Transverse colon (tissue), 3 donors: Measurements from ENCODE around the gene CNBD2.

Experiments
- CTCF ChIP-seq, 5 experiments: fragments of 200-600 bp in 3 of 5; fragments of 450-650 bp in 2 of 5; sonication (generic) in 3 of 5; IDR thresholded peaks; 1 replicate in 2 of 5; 2 replicates in 3 of 5; pipeline ENCODE4 v1.5.1; 2016 to 2017; ENCODE audit warnings: antibody characterized with exemption in 5 of 5, inconsistent platforms in 3 of 5, mild to moderate bottlenecking in 2 of 5, moderate library complexity in 1 of 5
- POLR2A ChIP-seq: fragments of 450-650 bp; IDR thresholded peaks from one replicate; pipeline ENCODE4 v1.6.1; 2016; ENCODE audit warnings: antibody characterized with exemption, mild to moderate bottlenecking, moderate library complexity

- TF ChIP-seq CTCF (IDR thresholded peaks at IDR 0.05): no peak
- no peak for TF ChIP-seq POLR2A
These were observed 72.2 kb downstream of the CNBD2 start for GRCh38 chr20:36040571-36040970.
